HepG2 (cell line): Measurements from ENCODE around the gene COMMD7. TPM values are rescaled to one million over a fixed set of nuclear protein-coding genes. Genes with fewer than 3 reads are reported as not detected.
A peak's percentile ranks its signal among the peaks of the same experiment; 100 is the strongest.

ENCODE experiments used
- CREM ChIP-seq, 2 experiments: sonication (generic) in 1 of 2; formaldehyde crosslinking in 1 of 2; IDR thresholded peaks; 2 replicates each; pipeline versions ENCODE4 v1.4.0 to v1.6.1; 2016 to 2020; ENCODE audit warnings: antibody characterized with exemption in 1 of 2, mild to moderate bottlenecking in 1 of 2, missing genetic modification reagents in 1 of 2
- EHMT2 ChIP-seq: fragments of 200-600 bp; sonication (generic); IDR thresholded peaks from 2 replicates; pipeline ENCODE4 v1.7.0; 2017; ENCODE audit warnings: antibody characterized with exemption, low read depth, low read length, borderline replicate concordance
- HIVEP1 ChIP-seq: sonication (generic); formaldehyde crosslinking; IDR thresholded peaks from 2 replicates; pipeline ENCODE4 v1.4.0; 2020; ENCODE audit warnings: mild to moderate bottlenecking, missing genetic modification reagents
- YEATS4 ChIP-seq: sonication (generic); formaldehyde crosslinking; IDR thresholded peaks from 2 replicates; pipeline ENCODE4 v1.4.0; 2020; ENCODE audit warnings: missing genetic modification reagents, borderline replicate concordance
- ZNF251 ChIP-seq: sonication (generic); formaldehyde crosslinking; IDR thresholded peaks from 2 replicates; pipeline ENCODE4 v1.9.0; 2021; ENCODE audit warnings: mild to moderate bottlenecking, missing genetic modification reagents
- ZNF317 ChIP-seq: sonication (generic); formaldehyde crosslinking; IDR thresholded peaks from 2 replicates; pipeline ENCODE4 v1.5.0; 2020; ENCODE audit warnings: mild to moderate bottlenecking, missing genetic modification reagents
- ZNF350 ChIP-seq: sonication (generic); formaldehyde crosslinking; IDR thresholded peaks from 2 replicates; pipeline ENCODE4 v1.4.0; 2020; ENCODE audit warnings: mild to moderate bottlenecking, low read depth, missing genetic modification reagents, borderline replicate concordance
- polyA plus RNA-seq, 8 experiments: library from polyadenylated mRNA; depleted of rRNA in 3 of 8; stranded (reverse) in 7 of 8; unstranded in 1 of 8; fragments of >200 nt; fragmentation: Illumina TruSeq in 4 of 8; extraction: Trizol in 4 of 8; gene quantifications; 2 replicates each; pipeline versions ENCODE4 v1.2.1 to v1.2.3, GENCODE V29; 2011 to 2016; ENCODE audit warnings: low read depth in 4 of 8, missing spikeins in 1 of 8, mixed read lengths in 1 of 8; ENCODE audit not compliant: insufficient read depth in 1 of 8
- total RNA-seq, 5 experiments: library from RNA; depleted of rRNA; stranded (reverse); fragments of >200 nt; fragmentation: Illumina TruSeq; extraction: Trizol; gene quantifications; 2 replicates each; pipeline ENCODE4 v1.2.3, GENCODE V29; 2016; ENCODE audit warnings: low read depth in 1 of 5
- TF ChIP-seq, protein P1 (sequence below): sonication (generic); formaldehyde crosslinking; IDR thresholded peaks from 2 replicates; pipeline ENCODE4 v1.5.1; 2020; ENCODE audit warnings: mild to moderate bottlenecking, missing genetic modification reagents, moderate library complexity
- TF ChIP-seq, protein P2 (sequence below): sonication (generic); formaldehyde crosslinking; IDR thresholded peaks from 2 replicates; pipeline ENCODE4 v1.4.0; 2020; ENCODE audit warnings: missing genetic modification reagents
- TF ChIP-seq, protein P3 (sequence below), 2 experiments: sonication (generic) in 1 of 2; formaldehyde crosslinking in 1 of 2; IDR thresholded peaks; 2 replicates each; pipeline versions ENCODE4 v1.6.1 to v1.9.0; 2014 to 2022; ENCODE audit warnings: antibody characterized with exemption in 1 of 2, borderline replicate concordance in 1 of 2, inconsistent platforms in 1 of 2, low read depth in 1 of 2, missing genetic modification reagents in 1 of 2
- TF ChIP-seq, protein P4 (sequence below), 2 experiments: sonication (generic) in 1 of 2; formaldehyde crosslinking in 1 of 2; IDR thresholded peaks; 2 replicates each; pipeline versions ENCODE4 v1.4.0 to v1.6.1; 2016 to 2020; ENCODE audit warnings: borderline replicate concordance in 1 of 2, low read depth in 1 of 2, mild to moderate bottlenecking in 1 of 2, missing genetic modification reagents in 1 of 2

Gene COMMD7
- total and polyA plus RNA-seq, 2 of the 13 experiments (the other 11 are each of a cell fraction or from before 2014, with no cell fraction given): 42.1 to 53.3 TPM

DNA sequence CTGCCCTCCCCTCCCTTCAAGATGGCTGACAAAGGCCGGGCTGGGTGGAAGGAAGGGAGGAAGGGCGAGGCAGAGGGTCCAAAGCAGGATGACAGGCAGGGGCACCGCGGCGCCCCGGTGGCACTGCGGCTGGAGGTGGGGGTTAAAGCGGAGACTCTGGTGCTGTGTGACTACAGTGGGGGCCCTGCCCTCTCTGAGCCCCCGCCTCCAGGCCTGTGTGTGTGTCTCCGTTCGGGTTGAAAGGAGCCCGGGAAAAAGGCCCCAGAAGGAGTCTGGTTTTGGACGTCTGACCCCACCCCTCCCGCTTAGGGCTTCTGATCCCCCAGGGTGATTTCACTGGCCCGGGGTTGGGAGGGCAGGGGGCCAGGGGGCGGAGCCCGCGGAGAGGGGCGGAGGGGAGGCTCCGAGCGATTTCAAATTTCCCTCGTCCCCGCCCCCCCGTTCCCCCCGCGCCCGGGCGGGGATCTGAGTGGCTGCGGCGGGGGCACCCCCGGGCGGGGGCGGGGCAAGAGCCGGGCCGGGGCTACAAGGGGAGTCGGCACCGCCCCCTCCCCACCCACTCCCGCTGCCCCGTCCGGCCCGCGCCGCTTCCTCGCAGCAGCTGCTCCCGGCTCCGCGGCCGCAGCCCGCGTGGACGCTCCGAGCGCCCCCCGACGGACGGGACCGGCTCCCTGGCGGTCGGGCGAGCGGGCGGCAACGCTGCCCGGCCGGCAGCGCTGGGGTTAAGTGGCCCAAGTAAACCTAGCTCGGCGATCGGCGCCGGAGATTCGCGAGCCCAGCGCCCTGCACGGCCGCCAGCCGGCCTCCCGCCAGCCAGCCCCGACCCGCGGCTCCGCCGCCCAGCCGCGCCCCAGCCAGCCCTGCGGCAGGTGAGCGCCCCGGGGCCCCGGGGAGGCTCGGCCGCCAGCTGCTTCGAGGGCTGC lies 18.8 kb upstream of the COMMD7 start, which contains the start of gene DNMT3B (continued):
- TF ChIP-seq YEATS4: peak; percentile 82; the same call in 1 of the 2 replicates
- no peak for TF ChIP-seq CREM (IDR thresholded peaks at IDR 0.05)
- TF ChIP-seq CREM (CRISPR knock-in tag; IDR thresholded peaks at IDR 0.05): no peak
- TF ChIP-seq, protein P1, sequence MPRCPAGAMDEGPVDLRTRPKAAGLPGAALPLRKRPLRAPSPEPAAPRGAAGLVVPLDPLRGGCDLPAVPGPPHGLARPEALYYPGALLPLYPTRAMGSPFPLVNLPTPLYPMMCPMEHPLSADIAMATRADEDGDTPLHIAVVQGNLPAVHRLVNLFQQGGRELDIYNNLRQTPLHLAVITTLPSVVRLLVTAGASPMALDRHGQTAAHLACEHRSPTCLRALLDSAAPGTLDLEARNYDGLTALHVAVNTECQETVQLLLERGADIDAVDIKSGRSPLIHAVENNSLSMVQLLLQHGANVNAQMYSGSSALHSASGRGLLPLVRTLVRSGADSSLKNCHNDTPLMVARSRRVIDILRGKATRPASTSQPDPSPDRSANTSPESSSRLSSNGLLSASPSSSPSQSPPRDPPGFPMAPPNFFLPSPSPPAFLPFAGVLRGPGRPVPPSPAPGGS (CRISPR knock-in tag): peak; percentile 24
- TF ChIP-seq, protein P2, sequence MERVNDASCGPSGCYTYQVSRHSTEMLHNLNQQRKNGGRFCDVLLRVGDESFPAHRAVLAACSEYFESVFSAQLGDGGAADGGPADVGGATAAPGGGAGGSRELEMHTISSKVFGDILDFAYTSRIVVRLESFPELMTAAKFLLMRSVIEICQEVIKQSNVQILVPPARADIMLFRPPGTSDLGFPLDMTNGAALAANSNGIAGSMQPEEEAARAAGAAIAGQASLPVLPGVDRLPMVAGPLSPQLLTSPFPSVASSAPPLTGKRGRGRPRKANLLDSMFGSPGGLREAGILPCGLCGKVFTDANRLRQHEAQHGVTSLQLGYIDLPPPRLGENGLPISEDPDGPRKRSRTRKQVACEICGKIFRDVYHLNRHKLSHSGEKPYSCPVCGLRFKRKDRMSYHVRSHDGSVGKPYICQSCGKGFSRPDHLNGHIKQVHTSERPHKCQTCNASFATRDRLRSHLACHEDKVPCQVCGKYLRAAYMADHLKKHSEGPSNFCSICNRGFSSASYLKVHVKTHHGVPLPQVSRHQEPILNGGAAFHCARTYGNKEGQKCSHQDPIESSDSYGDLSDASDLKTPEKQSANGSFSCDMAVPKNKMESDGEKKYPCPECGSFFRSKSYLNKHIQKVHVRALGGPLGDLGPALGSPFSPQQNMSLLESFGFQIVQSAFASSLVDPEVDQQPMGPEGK (CRISPR knock-in tag): peak; percentile 96
- TF ChIP-seq, protein P3, sequence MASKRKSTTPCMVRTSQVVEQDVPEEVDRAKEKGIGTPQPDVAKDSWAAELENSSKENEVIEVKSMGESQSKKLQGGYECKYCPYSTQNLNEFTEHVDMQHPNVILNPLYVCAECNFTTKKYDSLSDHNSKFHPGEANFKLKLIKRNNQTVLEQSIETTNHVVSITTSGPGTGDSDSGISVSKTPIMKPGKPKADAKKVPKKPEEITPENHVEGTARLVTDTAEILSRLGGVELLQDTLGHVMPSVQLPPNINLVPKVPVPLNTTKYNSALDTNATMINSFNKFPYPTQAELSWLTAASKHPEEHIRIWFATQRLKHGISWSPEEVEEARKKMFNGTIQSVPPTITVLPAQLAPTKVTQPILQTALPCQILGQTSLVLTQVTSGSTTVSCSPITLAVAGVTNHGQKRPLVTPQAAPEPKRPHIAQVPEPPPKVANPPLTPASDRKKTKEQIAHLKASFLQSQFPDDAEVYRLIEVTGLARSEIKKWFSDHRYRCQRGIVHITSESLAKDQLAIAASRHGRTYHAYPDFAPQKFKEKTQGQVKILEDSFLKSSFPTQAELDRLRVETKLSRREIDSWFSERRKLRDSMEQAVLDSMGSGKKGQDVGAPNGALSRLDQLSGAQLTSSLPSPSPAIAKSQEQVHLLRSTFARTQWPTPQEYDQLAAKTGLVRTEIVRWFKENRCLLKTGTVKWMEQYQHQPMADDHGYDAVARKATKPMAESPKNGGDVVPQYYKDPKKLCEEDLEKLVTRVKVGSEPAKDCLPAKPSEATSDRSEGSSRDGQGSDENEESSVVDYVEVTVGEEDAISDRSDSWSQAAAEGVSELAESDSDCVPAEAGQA (IDR thresholded peaks at IDR 0.05; ENCODE audit: low read depth): peak; percentile 21; the same call in 1 of the 2 replicates
- TF ChIP-seq, protein P3 (CRISPR knock-in tag; IDR thresholded peaks at IDR 0.05; ENCODE audit: borderline replicate concordance): no peak; the same call in 1 of the 2 replicates
- TF ChIP-seq, protein P4, sequence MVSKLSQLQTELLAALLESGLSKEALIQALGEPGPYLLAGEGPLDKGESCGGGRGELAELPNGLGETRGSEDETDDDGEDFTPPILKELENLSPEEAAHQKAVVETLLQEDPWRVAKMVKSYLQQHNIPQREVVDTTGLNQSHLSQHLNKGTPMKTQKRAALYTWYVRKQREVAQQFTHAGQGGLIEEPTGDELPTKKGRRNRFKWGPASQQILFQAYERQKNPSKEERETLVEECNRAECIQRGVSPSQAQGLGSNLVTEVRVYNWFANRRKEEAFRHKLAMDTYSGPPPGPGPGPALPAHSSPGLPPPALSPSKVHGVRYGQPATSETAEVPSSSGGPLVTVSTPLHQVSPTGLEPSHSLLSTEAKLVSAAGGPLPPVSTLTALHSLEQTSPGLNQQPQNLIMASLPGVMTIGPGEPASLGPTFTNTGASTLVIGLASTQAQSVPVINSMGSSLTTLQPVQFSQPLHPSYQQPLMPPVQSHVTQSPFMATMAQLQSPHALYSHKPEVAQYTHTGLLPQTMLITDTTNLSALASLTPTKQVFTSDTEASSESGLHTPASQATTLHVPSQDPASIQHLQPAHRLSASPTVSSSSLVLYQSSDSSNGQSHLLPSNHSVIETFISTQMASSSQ (IDR thresholded peaks at IDR 0.05; ENCODE audit: low read depth): no peak
- TF ChIP-seq, protein P4 (CRISPR knock-in tag; IDR thresholded peaks at IDR 0.05; ENCODE audit: borderline replicate concordance): peak; percentile 13; the same call in 1 of the 2 replicates
- TF ChIP-seq HIVEP1 (CRISPR knock-in tag): peak; percentile 60; the same call in 1 of the 2 replicates
- TF ChIP-seq ZNF251 (CRISPR knock-in tag): no peak
- TF ChIP-seq ZNF350 (CRISPR knock-in tag): no peak; the same call in 1 of the 2 replicates
- TF ChIP-seq ZNF317 (CRISPR knock-in tag): 0 out of 2 replicates have a peak, but pooled peaks have one; percentile 24
- no peak for TF ChIP-seq EHMT2
